Lung (tissue), 12 donors: ENCODE data around the gene LAYN. TPM values are rescaled to one million over a fixed set of nuclear protein-coding genes. Genes with fewer than 3 reads are reported as not detected.

Source experiments
- ATAC-seq: fragments of 200-7000 bp; cut with Tn5 transposase; one replicate; pipeline ENCODE4 v1.9.1; 2020; ENCODE audit warnings: moderate number of reproducible peaks; ENCODE audit not compliant: insufficient read depth, low FRiP score
- DNase-seq, 3 donors: peaks; one replicate each; pipeline ENCODE4 v3.0.0-alpha.2; 2013 to 2017
- H3K27ac ChIP-seq, 2 donors: one replicate each; pipeline ENCODE4 v1.5.1; 2013; ENCODE audit warnings: mild to moderate bottlenecking in 2 of 2, moderate library complexity in 2 of 2, control low read depth in 1 of 2, inconsistent platforms in 1 of 2, low read depth in 1 of 2, low read length in 1 of 2
- H3K27me3 ChIP-seq, 3 donors: one replicate each; pipeline ENCODE4 v1.5.1; 2013; ENCODE audit warnings: low read length in 2 of 3; ENCODE audit not compliant: control insufficient read depth in 3 of 3, insufficient read depth in 3 of 3
- H3K36me3 ChIP-seq, 4 donors: one replicate each; pipeline ENCODE4 v1.5.1; 2013; ENCODE audit warnings: low read length in 4 of 4, mild to moderate bottlenecking in 1 of 4, moderate library complexity in 1 of 4; ENCODE audit not compliant: control insufficient read depth in 4 of 4, insufficient read depth in 4 of 4
- H3K4me1 ChIP-seq, 5 donors: one replicate each; pipeline ENCODE4 v1.5.1; 2013; ENCODE audit warnings: low read length in 5 of 5, mild to moderate bottlenecking in 2 of 5, moderate library complexity in 1 of 5; ENCODE audit not compliant: control insufficient read depth in 5 of 5, insufficient read depth in 5 of 5
- H3K4me3 ChIP-seq: one replicate; pipeline ENCODE4 v1.5.1; 2013; ENCODE audit warnings: mild to moderate bottlenecking, control low read depth, moderate library complexity
- H3K9ac ChIP-seq, 2 donors: one replicate each; pipeline ENCODE4 v1.5.1; 2013; ENCODE audit warnings: low read length in 2 of 2, control low read depth in 1 of 2; ENCODE audit not compliant: insufficient read depth in 1 of 2
- H3K9me3 ChIP-seq, 4 donors: one replicate each; pipeline ENCODE4 v1.5.1; 2013; ENCODE audit warnings: low read length in 3 of 4, mild to moderate bottlenecking in 1 of 4, moderate library complexity in 1 of 4; ENCODE audit not compliant: control insufficient read depth in 4 of 4, insufficient read depth in 3 of 4
- WGBS, 2 donors: extraction: QIAGEN DNeasy Blood & Tissue Kit; methylation state at CpG; one replicate each; pipeline ENCODE4 v1.1.7; 2013; 5-methylcytosine and 5-hydroxymethylcytosine counted together
- polyA plus RNA-seq, 2 donors: library from polyadenylated mRNA; stranded (reverse); fragments of 200-250 nt; gene quantifications; one replicate each; pipeline ENCODE4 v1.2.1, GENCODE V29; 2013
- total RNA-seq, 2 donors: library from RNA; depleted of rRNA in 1 of 2; stranded (reverse); fragments of >200 nt in 1 of 2; gene quantifications; one replicate each; pipeline ENCODE4 v1.2.1, GENCODE V29; 2014 to 2021
- TF ChIP-seq, protein P1 (sequence below): IDR thresholded peaks from 2 replicates; pipeline ENCODE4 v1.5.1; 2012; ENCODE audit warnings: mild to moderate bottlenecking; ENCODE audit errors: control extremely low read depth, extremely low read depth
- donor health status: control.
- donor health status: control.
- donor health status: Bipolar disorder and iron deficiency.
- donor health status: healthy.
- donor health status: DM: yes; HTN: yes; CAD: no.

The LAYN gene
- total and polyA plus RNA-seq, 4 donors, result 6.5 to 13.4 (median 11.3) TPM

DNA sequence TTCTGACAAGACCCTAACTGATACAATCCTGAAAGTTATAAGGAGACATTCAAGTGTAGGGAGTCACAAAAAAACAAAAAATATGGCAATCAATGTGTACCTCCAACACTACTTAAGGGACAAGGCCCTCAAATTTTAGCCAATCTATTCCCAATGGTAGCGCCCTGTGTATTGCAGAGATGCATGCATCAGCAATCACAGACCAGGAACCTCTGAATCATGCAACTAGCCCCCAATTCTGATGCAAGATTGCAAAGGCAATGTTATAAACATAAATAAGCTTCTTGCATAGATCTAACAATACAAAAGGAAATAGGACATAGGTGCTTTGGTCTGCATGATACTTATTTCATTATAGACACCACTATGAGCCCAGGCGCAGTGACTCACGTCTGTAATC, 32.1 kb downstream of the LAYN start:
- TF ChIP-seq, protein P1, sequence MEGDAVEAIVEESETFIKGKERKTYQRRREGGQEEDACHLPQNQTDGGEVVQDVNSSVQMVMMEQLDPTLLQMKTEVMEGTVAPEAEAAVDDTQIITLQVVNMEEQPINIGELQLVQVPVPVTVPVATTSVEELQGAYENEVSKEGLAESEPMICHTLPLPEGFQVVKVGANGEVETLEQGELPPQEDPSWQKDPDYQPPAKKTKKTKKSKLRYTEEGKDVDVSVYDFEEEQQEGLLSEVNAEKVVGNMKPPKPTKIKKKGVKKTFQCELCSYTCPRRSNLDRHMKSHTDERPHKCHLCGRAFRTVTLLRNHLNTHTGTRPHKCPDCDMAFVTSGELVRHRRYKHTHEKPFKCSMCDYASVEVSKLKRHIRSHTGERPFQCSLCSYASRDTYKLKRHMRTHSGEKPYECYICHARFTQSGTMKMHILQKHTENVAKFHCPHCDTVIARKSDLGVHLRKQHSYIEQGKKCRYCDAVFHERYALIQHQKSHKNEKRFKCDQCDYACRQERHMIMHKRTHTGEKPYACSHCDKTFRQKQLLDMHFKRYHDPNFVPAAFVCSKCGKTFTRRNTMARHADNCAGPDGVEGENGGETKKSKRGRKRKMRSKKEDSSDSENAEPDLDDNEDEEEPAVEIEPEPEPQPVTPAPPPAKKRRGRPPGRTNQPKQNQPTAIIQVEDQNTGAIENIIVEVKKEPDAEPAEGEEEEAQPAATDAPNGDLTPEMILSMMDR, result no peak
- Histone ChIP-seq H3K4me1 (peaks cover 0 to 17% (median 8%) of the 10 kb centered on the region in 5 donors), H3K4me3 (no peak overlapping the region), H3K27ac (no peak overlapping the region), H3K27me3 (no peaks in the 10 kb centered on the region), H3K36me3 (no peaks in the 10 kb centered on the region), H3K9ac (no peak overlapping the region), H3K9me3 (no peaks in the 10 kb centered on the region)
- DNase-seq, result no peak
- WGBS, 2 donors, result 96 to 99% methylated on average over 3 of the region's 3 CpGs
- ATAC-seq, result no peak

DNA sequence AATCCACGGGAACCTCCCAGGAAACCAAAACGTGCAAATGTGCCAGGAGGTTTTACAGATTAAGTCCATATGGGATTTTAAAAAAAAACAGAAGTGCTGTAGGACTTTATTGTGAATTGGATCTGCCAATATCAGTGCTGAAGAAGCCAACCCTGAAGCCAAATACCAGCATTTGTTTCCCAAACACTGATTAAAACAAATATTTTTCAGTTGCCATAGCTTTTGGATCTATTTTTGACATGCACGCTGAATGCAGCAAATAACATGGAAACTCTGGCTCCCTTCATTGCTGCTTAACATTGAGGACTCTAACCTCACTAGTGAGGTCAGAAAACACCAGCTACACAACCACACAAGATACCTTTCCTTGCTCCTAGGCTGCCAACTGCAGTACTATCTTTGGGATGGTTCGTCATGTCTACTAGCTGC, 33.3 kb downstream of the LAYN start:
- TF ChIP-seq, protein P1, result no peak
- DNase-seq, result peak in 2 of 3 donors; percentile 68 to 69
- no peak overlapping the region for H3K4me3 ChIP-seq
- H3K4me1 ChIP-seq, result peaks cover 0 to 17% (median 8%) of the 10 kb centered on the region in 5 donors
- WGBS, 2 donors, result 51 to 56% methylated on average over 4 of the region's 4 CpGs
- peak overlapping the region; percentile 50 to 52 for H3K27ac ChIP-seq
- H3K9me3 ChIP-seq, result no peaks in the 10 kb centered on the region
- no peak for ATAC-seq
- no peak overlapping the region for H3K9ac ChIP-seq
- H3K27me3 ChIP-seq, result no peaks in the 10 kb centered on the region
- H3K36me3 ChIP-seq, result no peaks in the 10 kb centered on the region

DNA sequence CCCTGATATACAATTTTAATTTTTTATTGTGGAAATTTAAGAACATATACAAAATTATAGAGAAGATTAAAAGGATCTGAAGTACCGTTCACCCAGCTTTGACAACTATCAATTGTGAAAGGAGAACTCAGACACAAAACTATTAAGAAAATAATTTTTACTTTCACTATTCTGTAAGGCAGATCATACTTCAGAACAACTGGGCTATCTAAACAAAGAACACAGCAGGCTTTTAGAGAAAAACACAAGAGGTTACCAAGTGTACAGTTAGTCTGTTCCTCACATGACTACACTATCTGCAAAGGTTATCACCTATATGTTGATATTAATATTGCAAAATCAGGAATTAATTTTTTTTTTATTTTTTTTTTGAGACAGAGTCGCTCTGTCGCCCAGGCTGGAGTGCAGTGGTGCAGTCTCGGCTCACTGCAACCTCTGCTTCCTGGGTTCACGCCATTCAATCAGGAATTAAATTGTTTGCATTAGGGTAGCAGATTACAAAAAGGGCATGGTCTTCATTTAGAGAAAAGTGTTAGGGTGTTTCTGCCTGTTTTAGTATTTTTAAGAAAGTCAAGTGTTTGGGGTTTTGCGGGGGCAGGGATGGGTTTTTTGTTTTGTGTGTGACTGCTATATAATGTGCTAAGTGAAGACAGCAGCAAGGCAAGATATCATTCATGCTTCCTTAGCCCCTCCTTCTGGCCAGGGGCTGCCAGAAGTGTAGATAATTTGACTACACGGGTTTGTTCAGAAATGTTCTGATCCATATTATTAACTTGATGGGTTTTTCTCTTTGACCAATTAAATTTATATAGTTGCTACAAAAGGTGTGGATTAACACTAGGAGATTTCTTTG, 34.1 kb downstream of the LAYN start:
- H3K9ac ChIP-seq, result no peak overlapping the region

More for the DNA sequence above, 34.1 kb downstream of the LAYN start:
- ATAC-seq (peak; percentile 27), DNase-seq (peak in 2 of 3 donors; percentile 57 to 59)
- Histone ChIP-seq H3K4me1 (peaks cover 0 to 17% (median 8%) of the 10 kb centered on the region in 5 donors), H3K4me3 (no peak overlapping the region), H3K9me3 (no peaks in the 10 kb centered on the region), H3K27ac (no peak overlapping the region), H3K27me3 (no peaks in the 10 kb centered on the region), H3K36me3 (no peaks in the 10 kb centered on the region)
- TF ChIP-seq, protein P1, result no peak
- 28 to 58% methylated on average over 7 of the region's 7 CpGs for WGBS, 2 donors
